ENCODE results near the gene MYO15B. TPM values are rescaled to one million over a fixed set of nuclear protein-coding genes. Genes with fewer than 3 reads are reported as not detected.

The MYO15B gene
- polyA plus RNA-seq, 1 donor from 2014 or later: 2.4 TPM

DNA sequence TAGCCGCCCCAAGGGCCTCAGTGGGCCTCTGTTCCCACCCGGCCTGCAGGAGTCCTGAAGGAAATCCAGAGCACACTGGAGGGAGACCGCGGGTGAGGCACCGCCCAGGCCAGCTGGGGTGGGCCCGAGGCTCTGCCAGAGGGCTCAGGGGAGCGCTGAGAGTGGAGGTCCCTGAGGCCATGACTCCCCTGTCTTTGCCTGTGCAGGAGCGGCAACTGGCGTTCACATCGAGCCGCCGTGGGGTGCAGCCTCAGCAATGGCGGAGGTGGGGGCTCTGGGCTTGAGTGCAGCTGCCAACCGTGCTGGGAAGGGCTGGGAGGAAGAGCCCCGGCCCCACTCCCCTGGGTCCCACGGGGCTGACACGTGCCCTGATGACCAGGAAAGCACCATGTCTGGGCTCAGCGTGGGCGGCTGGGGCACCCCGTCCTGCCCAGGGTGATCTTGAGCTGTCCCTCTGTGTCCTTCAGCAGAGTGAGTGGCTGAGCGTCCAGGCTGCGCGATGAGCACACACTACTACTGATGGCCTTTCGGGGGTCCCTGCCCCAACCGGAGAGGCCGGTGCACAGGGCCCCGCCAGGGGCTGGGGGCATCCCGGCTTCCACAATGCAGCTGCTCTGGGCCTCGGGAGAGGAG, 13.1 kb upstream of the MYO15B start:
- TF ChIP-seq TAF1 (IDR thresholded peaks at IDR 0.05; ENCODE audit: low read depth) (no peak), MXI1 (conservative IDR thresholded peaks at IDR 0.05; ENCODE audit: poor library complexity, severe bottlenecking) (no peak), SMC3 (conservative IDR thresholded peaks at IDR 0.05; ENCODE audit: poor library complexity) (no peak), RAD21 (conservative IDR thresholded peaks at IDR 0.05) (no peak), EP300 (conservative IDR thresholded peaks at IDR 0.05; ENCODE audit: poor library complexity, severe bottlenecking) (no peak)
- TF ChIP-seq, protein P1, sequence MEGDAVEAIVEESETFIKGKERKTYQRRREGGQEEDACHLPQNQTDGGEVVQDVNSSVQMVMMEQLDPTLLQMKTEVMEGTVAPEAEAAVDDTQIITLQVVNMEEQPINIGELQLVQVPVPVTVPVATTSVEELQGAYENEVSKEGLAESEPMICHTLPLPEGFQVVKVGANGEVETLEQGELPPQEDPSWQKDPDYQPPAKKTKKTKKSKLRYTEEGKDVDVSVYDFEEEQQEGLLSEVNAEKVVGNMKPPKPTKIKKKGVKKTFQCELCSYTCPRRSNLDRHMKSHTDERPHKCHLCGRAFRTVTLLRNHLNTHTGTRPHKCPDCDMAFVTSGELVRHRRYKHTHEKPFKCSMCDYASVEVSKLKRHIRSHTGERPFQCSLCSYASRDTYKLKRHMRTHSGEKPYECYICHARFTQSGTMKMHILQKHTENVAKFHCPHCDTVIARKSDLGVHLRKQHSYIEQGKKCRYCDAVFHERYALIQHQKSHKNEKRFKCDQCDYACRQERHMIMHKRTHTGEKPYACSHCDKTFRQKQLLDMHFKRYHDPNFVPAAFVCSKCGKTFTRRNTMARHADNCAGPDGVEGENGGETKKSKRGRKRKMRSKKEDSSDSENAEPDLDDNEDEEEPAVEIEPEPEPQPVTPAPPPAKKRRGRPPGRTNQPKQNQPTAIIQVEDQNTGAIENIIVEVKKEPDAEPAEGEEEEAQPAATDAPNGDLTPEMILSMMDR (IDR thresholded peaks at IDR 0.05; ENCODE audit: poor library complexity, severe bottlenecking): no peak
- no peaks in the 10 kb centered on the region for H3F3A ChIP-seq (ENCODE audit: insufficient read depth, low read length, poor library complexity, severe bottlenecking)
- H3K9me3 ChIP-seq (ENCODE audit: low read length): no peaks in the 10 kb centered on the region
- H3K27ac ChIP-seq (ENCODE audit: low read length): no peak overlapping the region
- H3K36me3 ChIP-seq (ENCODE audit: insufficient read depth, low read length): no peaks in the 10 kb centered on the region
- no peak overlapping the region for H3K9ac ChIP-seq (ENCODE audit: low read length)
- H3K4me2 ChIP-seq (ENCODE audit: low read length): no peak overlapping the region
- no peak overlapping the region for H2AFZ ChIP-seq (ENCODE audit: low read depth, low read length)
- no peaks in the 10 kb centered on the region for H3K9me2 ChIP-seq (ENCODE audit: insufficient read depth, low read length)
- no peaks in the 10 kb centered on the region for H4K20me1 ChIP-seq (ENCODE audit: insufficient read depth)
- no peaks in the 10 kb centered on the region for H3K27me3 ChIP-seq (ENCODE audit: insufficient read depth, low read depth, low read length)
- H3K4me3 ChIP-seq (ENCODE audit: low read length): no peak overlapping the region
- no peaks in the 10 kb centered on the region for H3K79me2 ChIP-seq (replicated peaks; ENCODE audit: insufficient read depth, low read length)

GRCh38 chr17:75575197-75575596, 12.4 kb upstream of the MYO15B start:
- Histone ChIP-seq H3K27me3 (ENCODE audit: insufficient read depth, low read depth, low read length) (no peaks in the 10 kb centered on the region), H2AFZ (ENCODE audit: low read depth, low read length) (no peak overlapping the region), H3K79me2 (replicated peaks; ENCODE audit: insufficient read depth, low read length) (no peaks in the 10 kb centered on the region), H3F3A (ENCODE audit: insufficient read depth, low read length, poor library complexity, severe bottlenecking) (no peaks in the 10 kb centered on the region), H3K9me2 (ENCODE audit: insufficient read depth, low read length) (no peaks in the 10 kb centered on the region), H3K4me2 (ENCODE audit: low read length) (no peak overlapping the region), H3K36me3 (ENCODE audit: insufficient read depth, low read length) (no peaks in the 10 kb centered on the region), H3K4me3 (ENCODE audit: low read length) (no peak overlapping the region), H3K9me3 (ENCODE audit: low read length) (no peaks in the 10 kb centered on the region), H3K27ac (ENCODE audit: low read length) (no peak overlapping the region), H3K9ac (ENCODE audit: low read length) (no peak overlapping the region), H4K20me1 (ENCODE audit: insufficient read depth) (no peaks in the 10 kb centered on the region)
- TF ChIP-seq POLR2AphosphoS5 (IDR thresholded peaks at IDR 0.05) (no peak), RAD21 (conservative IDR thresholded peaks at IDR 0.05) (no peak), SMC3 (conservative IDR thresholded peaks at IDR 0.05; ENCODE audit: poor library complexity) (no peak), TAF1 (IDR thresholded peaks at IDR 0.05; ENCODE audit: low read depth) (no peak), EP300 (conservative IDR thresholded peaks at IDR 0.05; ENCODE audit: poor library complexity, severe bottlenecking) (no peak), MXI1 (conservative IDR thresholded peaks at IDR 0.05; ENCODE audit: poor library complexity, severe bottlenecking) (no peak), EZH2 (IDR thresholded peaks at IDR 0.05; ENCODE audit: borderline replicate concordance, insufficient read depth, low read length, poor library complexity, severe bottlenecking) (no peak), REST (IDR thresholded peaks at IDR 0.05; ENCODE audit: borderline replicate concordance) (no peak)
- TF ChIP-seq, protein P1 (IDR thresholded peaks at IDR 0.05; ENCODE audit: poor library complexity, severe bottlenecking): no peak
